Transverse colon (tissue), 4 donors: ENCODE results near the gene DNAH1. TPM values are rescaled to one million over a fixed set of nuclear protein-coding genes. Genes with fewer than 3 reads are reported as not detected.
"Not testable (repeated sequence)": the region's sequence is repeated elsewhere in the genome, so short reads cannot be mapped to it uniquely, and the experiment has no call there.

Experiments used
- DNase-seq: peaks from one replicate; pipeline ENCODE4 v3.0.0-alpha.2; 2019
- H3K27ac ChIP-seq, 4 donors: fragments of 200-600 bp; sonication (generic); 2 replicates each; pipeline ENCODE4 v1.5.1; 2016 to 2018; ENCODE audit warnings: inconsistent platforms in 4 of 4
- H3K27me3 ChIP-seq: fragments of 200-600 bp; sonication (generic); 2 replicates; pipeline ENCODE4 v1.5.1; 2017; ENCODE audit warnings: inconsistent platforms
- H3K36me3 ChIP-seq, 4 donors: fragments of 200-600 bp; sonication (generic); 2 replicates each; pipeline ENCODE4 v1.5.1; 2017 to 2019; ENCODE audit warnings: inconsistent platforms in 4 of 4
- H3K4me1 ChIP-seq, 4 donors: fragments of 200-600 bp; sonication (generic); 2 replicates each; pipeline ENCODE4 v1.5.1; 2017 to 2020; ENCODE audit warnings: inconsistent platforms in 4 of 4
- H3K4me3 ChIP-seq, 4 donors: fragments of 200-600 bp; sonication (generic); 1 replicate in 1 of 4; 2 replicates in 3 of 4; pipeline versions ENCODE4 v1.5.1 to v1.6.1; 2017 to 2019; ENCODE audit warnings: inconsistent platforms in 4 of 4
- H3K9me3 ChIP-seq, 2 donors: fragments of 200-600 bp; sonication (generic); 2 replicates each; pipeline ENCODE4 v1.5.1; 2017 to 2019; ENCODE audit warnings: inconsistent platforms in 2 of 2
- EP300 ChIP-seq: sonication (generic); formaldehyde crosslinking; IDR thresholded peaks from one replicate; pipeline ENCODE4 v1.6.1; 2017; ENCODE audit warnings: antibody characterized with exemption, low read depth
- POLR2A ChIP-seq: fragments of 450-650 bp; IDR thresholded peaks from one replicate; pipeline ENCODE4 v1.6.1; 2016; ENCODE audit warnings: antibody characterized with exemption, mild to moderate bottlenecking, moderate library complexity
- POLR2AphosphoS5 ChIP-seq, 3 donors: sonication (generic); formaldehyde crosslinking; IDR thresholded peaks; one replicate each; pipeline ENCODE4 v1.6.1; 2016; ENCODE audit warnings: antibody characterized with exemption in 3 of 3
- WGBS, 2 donors: methylation state at CpG; one replicate each; pipeline ENCODE4 v1.1.5; 2018; ENCODE audit warnings: low coverage in 1 of 2; 5-methylcytosine and 5-hydroxymethylcytosine counted together
- in situ Hi-C, 4 donors: fragments of 200-750 bp; cut with MboI; loops; one replicate each; pipeline versions ENCODE4 v1.15.0 to v1.15.1; 2017; ENCODE audit warnings: low sequenced_read_pairs in 3 of 4, low pct_ligation_motif_present in 1 of 4, low pct_unique_long_range_greater_than_20kb in 1 of 4
- intact Hi-C: fragments of 100-400 bp; cut with DNase I; formaldehyde crosslinking; loops from one replicate; pipeline ENCODE4 v1.15.1; 2023; ENCODE audit warnings: low total_unique reads
- total RNA-seq, 4 donors: library from RNA; depleted of rRNA; stranded (reverse); fragments of >200 nt; gene quantifications; one replicate each; pipeline ENCODE4 v1.1.0, GENCODE V29; 2016
- TF ChIP-seq, protein P1 (sequence below), 5 experiments: fragments of 200-600 bp in 3 of 5; fragments of 450-650 bp in 2 of 5; sonication (generic) in 3 of 5; IDR thresholded peaks; 1 replicate in 2 of 5; 2 replicates in 3 of 5; pipeline ENCODE4 v1.5.1; 2016 to 2017; ENCODE audit warnings: antibody characterized with exemption in 5 of 5, inconsistent platforms in 3 of 5, mild to moderate bottlenecking in 2 of 5, moderate library complexity in 1 of 5

DNAH1 gene
- total RNA-seq, 4 donors from 2014 or later: 17.6 to 102 (median 26.3) TPM

GRCh38 chr3:52331091-52331490, 15.0 kb downstream of the DNAH1 start:
- Histone ChIP-seq H3K4me3 (no peak overlapping the region), H3K9me3 (no peaks in the 10 kb centered on the region), H3K36me3 (no peaks in the 10 kb centered on the region), H3K27ac (no peak overlapping the region), H3K27me3 (no peaks in the 10 kb centered on the region), H3K4me1 (no peaks in the 10 kb centered on the region)
- in situ Hi-C loops: loop anchor here in 3 of 4 donors (25.0 kb wide), 2 partner anchors 94 to 319 kb away; partner anchors contain the start of genes PPM1M (in 2 of the 3), TLR9 (in 2 of the 3) and TWF2 (in 2 of the 3)
- WGBS, 2 donors: 80 to 94% methylated on average over 1 to 12 of the region's 12 CpGs
- no peak for DNase-seq
- no peak for TF ChIP-seq EP300
- no peak for TF ChIP-seq POLR2A
- TF ChIP-seq, protein P1, sequence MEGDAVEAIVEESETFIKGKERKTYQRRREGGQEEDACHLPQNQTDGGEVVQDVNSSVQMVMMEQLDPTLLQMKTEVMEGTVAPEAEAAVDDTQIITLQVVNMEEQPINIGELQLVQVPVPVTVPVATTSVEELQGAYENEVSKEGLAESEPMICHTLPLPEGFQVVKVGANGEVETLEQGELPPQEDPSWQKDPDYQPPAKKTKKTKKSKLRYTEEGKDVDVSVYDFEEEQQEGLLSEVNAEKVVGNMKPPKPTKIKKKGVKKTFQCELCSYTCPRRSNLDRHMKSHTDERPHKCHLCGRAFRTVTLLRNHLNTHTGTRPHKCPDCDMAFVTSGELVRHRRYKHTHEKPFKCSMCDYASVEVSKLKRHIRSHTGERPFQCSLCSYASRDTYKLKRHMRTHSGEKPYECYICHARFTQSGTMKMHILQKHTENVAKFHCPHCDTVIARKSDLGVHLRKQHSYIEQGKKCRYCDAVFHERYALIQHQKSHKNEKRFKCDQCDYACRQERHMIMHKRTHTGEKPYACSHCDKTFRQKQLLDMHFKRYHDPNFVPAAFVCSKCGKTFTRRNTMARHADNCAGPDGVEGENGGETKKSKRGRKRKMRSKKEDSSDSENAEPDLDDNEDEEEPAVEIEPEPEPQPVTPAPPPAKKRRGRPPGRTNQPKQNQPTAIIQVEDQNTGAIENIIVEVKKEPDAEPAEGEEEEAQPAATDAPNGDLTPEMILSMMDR (IDR thresholded peaks at IDR 0.05): no peak
- no peak for TF ChIP-seq POLR2AphosphoS5 (IDR thresholded peaks at IDR 0.05)
- intact Hi-C loops: no loop called here

- 94% methylated on average over 14 of the region's 15 CpGs; no CpG with 5 or more reads in 1 of the 2 donors for WGBS, 2 donors
- no peak for TF ChIP-seq POLR2AphosphoS5 (IDR thresholded peaks at IDR 0.05)
- TF ChIP-seq EP300: no peak
- TF ChIP-seq, protein P1 (IDR thresholded peaks at IDR 0.05): no peak
- TF ChIP-seq POLR2A: no peak
- Histone ChIP-seq H3K9me3 (no peaks in the 10 kb centered on the region), H3K4me3 (no peak overlapping the region), H3K27me3 (no peaks in the 10 kb centered on the region), H3K4me1 (no peaks in the 10 kb centered on the region), H3K27ac (no peak overlapping the region), H3K36me3 (no peaks in the 10 kb centered on the region)
- DNase-seq: no peak
- intact Hi-C loops (no loop called here), in situ Hi-C loops (loop anchor here in 3 of 4 donors (25.0 kb wide), 2 partner anchors 95 to 320 kb away; partner anchors contain the start of genes PPM1M (in 2 of the 3), TLR9 (in 2 of the 3) and TWF2 (in 2 of the 3))
These were observed 15.8 kb downstream of the DNAH1 start for GRCh38 chr3:52331906-52332305.

DNA sequence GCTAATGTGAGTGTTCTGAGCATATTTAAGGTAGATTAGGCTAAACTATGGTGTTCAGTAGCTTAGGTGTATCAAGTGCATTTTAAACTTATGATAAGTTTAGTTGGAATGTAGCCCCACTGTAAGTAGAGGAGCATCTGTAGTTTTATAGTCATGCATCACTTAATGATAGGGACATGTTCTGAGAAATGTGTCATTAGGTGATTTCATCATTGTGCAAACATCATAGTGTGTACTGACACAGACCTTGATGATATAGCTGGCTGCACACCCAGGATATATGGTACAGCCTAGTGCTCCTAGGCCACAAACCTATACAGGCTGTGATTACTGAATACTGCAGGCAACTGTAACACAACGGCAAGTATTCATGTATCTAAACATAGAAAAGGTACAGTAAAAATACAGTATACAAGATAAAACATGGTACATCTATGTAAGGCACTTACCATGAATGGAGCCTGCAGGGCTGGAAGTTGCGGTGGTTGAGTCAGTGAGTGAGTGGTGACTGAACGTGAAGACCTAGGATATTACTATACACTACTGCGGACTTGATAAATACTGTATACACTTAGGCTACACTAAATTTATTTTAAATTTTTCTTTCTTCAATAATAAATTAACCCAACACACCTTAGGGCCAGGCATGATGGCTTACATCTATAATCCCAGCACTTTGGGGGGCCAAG, 17.9 kb downstream of the DNAH1 start:
- Histone ChIP-seq H3K9me3 (no peaks in the 10 kb centered on the region), H3K27ac (no peak overlapping the region), H3K36me3 (peaks cover 0 to 6% (median 0%) of the 10 kb centered on the region in 4 donors), H3K4me1 (no peaks in the 10 kb centered on the region), H3K4me3 (no peak overlapping the region), H3K27me3 (no peaks in the 10 kb centered on the region)
- DNase-seq: no peak
- TF ChIP-seq, protein P1 (IDR thresholded peaks at IDR 0.05): no peak
- TF ChIP-seq POLR2AphosphoS5 (IDR thresholded peaks at IDR 0.05): no peak
- no peak for TF ChIP-seq POLR2A
- TF ChIP-seq EP300: no peak
- in situ Hi-C loops (loop anchor here in 3 of 4 donors (25.0 kb wide), 2 partner anchors 97 to 322 kb away; partner anchors contain the start of genes PPM1M (in 2 of the 3), TLR9 (in 2 of the 3) and TWF2 (in 2 of the 3)), intact Hi-C loops (no loop called here)
- 91 to 93% methylated on average over 4 of the region's 4 CpGs for WGBS, 2 donors

- H3K36me3 ChIP-seq, H3K4me1 ChIP-seq, H3K27ac ChIP-seq, H3K27me3 ChIP-seq, H3K9me3 ChIP-seq, H3K4me3 ChIP-seq, DNase-seq, intact Hi-C loops: not testable (repeated sequence)
- in situ Hi-C loops: loop anchor here in 3 of 4 donors (25.0 kb wide), 2 partner anchors 101 to 326 kb away; partner anchors contain the start of genes PPM1M (in 2 of the 3), TLR9 (in 2 of the 3) and TWF2 (in 2 of the 3)
- WGBS, 2 donors: 85 to 96% methylated on average over 6 to 8 of the region's 8 CpGs
These were observed 22.0 kb downstream of the DNAH1 start for GRCh38 chr3:52338131-52338530.
